Peyer's patch (tissue), 4 donors: ENCODE results near the gene BCAN.

ENCODE experiments used
- CTCF ChIP-seq, 6 experiments: fragments of 450-650 bp in 4 of 6; fragments of 200-600 bp in 2 of 6; sonication (generic) in 1 of 6; IDR thresholded peaks; one replicate each; pipeline ENCODE4 v1.5.1; 2017 to 2019; ENCODE audit warnings: antibody characterized with exemption in 6 of 6, mild to moderate bottlenecking in 3 of 6, moderate library complexity in 1 of 6
- POLR2A ChIP-seq, 2 donors: fragments of 450-650 bp; IDR thresholded peaks; one replicate each; pipeline ENCODE4 v1.5.1; 2017; ENCODE audit warnings: antibody characterized with exemption in 2 of 2, mild to moderate bottlenecking in 2 of 2, moderate library complexity in 2 of 2

- TF ChIP-seq POLR2A (IDR thresholded peaks at IDR 0.05): no peak
- TF ChIP-seq CTCF (IDR thresholded peaks at IDR 0.05): no peak
These were observed 6.6 kb downstream of the BCAN start for GRCh38 chr1:156648496-156648895.
